Vagina (tissue), 2 donors: ENCODE data around the gene SPATA9. TPM values are rescaled to one million over a fixed set of nuclear protein-coding genes. Genes with fewer than 3 reads are reported as not detected.

Experiments
- DNase-seq, 2 donors: peaks; one replicate each; pipeline ENCODE4 v3.0.0-alpha.2; 2017; ENCODE audit errors: extremely low spot score in 2 of 2
- H3K27ac ChIP-seq: fragments of 200-600 bp; sonication (generic); one replicate; pipeline ENCODE4 v1.5.1; 2019
- H3K27me3 ChIP-seq: fragments of 200-600 bp; sonication (generic); one replicate; pipeline ENCODE4 v1.5.1; 2019
- H3K36me3 ChIP-seq, 2 donors: fragments of 200-600 bp; sonication (generic); one replicate each; pipeline ENCODE4 v1.5.1; 2017 to 2019
- H3K4me1 ChIP-seq: fragments of 200-600 bp; sonication (generic); one replicate; pipeline ENCODE4 v1.5.1; 2019
- H3K4me3 ChIP-seq, 2 donors: fragments of 200-600 bp; sonication (generic); 1 replicate in 1 of 2; 2 replicates in 1 of 2; pipeline ENCODE4 v1.5.1; 2016 to 2019
- H3K9me3 ChIP-seq: fragments of 200-600 bp; sonication (generic); one replicate; pipeline ENCODE4 v1.5.1; 2019
- POLR2A ChIP-seq, 2 donors: fragments of 450-650 bp; IDR thresholded peaks; one replicate each; pipeline ENCODE4 v1.6.1; 2017; ENCODE audit warnings: antibody characterized with exemption in 2 of 2, mild to moderate bottlenecking in 2 of 2, moderate library complexity in 2 of 2
- POLR2AphosphoS5 ChIP-seq, 2 donors: sonication (generic); formaldehyde crosslinking; IDR thresholded peaks; one replicate each; pipeline ENCODE4 v1.9.0; 2017; ENCODE audit warnings: antibody characterized with exemption in 2 of 2, mild to moderate bottlenecking in 2 of 2, low read depth in 1 of 2; ENCODE audit not compliant: insufficient read depth in 1 of 2
- intact Hi-C: fragments of 100-400 bp; cut with DNase I; formaldehyde crosslinking; loops from one replicate; pipeline ENCODE4 v1.15.1; 2023
- total RNA-seq: library from RNA; depleted of rRNA; stranded (reverse); fragments of >200 nt; gene quantifications from one replicate; pipeline ENCODE4 v1.2.3, GENCODE V29; 2016
- TF ChIP-seq, protein P1 (sequence below), 3 experiments: fragments of 450-650 bp in 2 of 3; fragments of 200-600 bp in 1 of 3; sonication (generic) in 1 of 3; IDR thresholded peaks; one replicate each; pipeline ENCODE4 v1.5.1; 2017 to 2019; ENCODE audit warnings: antibody characterized with exemption in 3 of 3, mild to moderate bottlenecking in 2 of 3, moderate library complexity in 2 of 3

SPATA9 gene
- total RNA-seq, 1 donor from 2014 or later: not detected

- no peak for DNase-seq
- no peaks in the 10 kb centered on the region for H3K9me3 ChIP-seq
- no peak overlapping the region for H3K27ac ChIP-seq
- TF ChIP-seq POLR2A (IDR thresholded peaks at IDR 0.05): no peak
- no peaks in the 10 kb centered on the region for H3K36me3 ChIP-seq
- H3K4me1 ChIP-seq: peaks cover 17% of the 10 kb centered on the region
- H3K27me3 ChIP-seq: no peaks in the 10 kb centered on the region
- intact Hi-C loops: no loop called here
- no peak overlapping the region for H3K4me3 ChIP-seq
Measured at GRCh38 chr5:95725937-95726810, 43.4 kb upstream of the SPATA9 start.

- no peak for DNase-seq
- Histone ChIP-seq H3K4me1 (peaks cover 17% of the 10 kb centered on the region), H3K4me3 (no peak overlapping the region), H3K36me3 (no peaks in the 10 kb centered on the region), H3K9me3 (no peaks in the 10 kb centered on the region), H3K27ac (no peak overlapping the region), H3K27me3 (no peaks in the 10 kb centered on the region)
- intact Hi-C loops: no loop called here
- TF ChIP-seq POLR2AphosphoS5 (IDR thresholded peaks at IDR 0.05; ENCODE audit: insufficient read depth in 1 of 2, low read depth in 1 of 2) (no peak), POLR2A (IDR thresholded peaks at IDR 0.05) (no peak)
- TF ChIP-seq, protein P1, sequence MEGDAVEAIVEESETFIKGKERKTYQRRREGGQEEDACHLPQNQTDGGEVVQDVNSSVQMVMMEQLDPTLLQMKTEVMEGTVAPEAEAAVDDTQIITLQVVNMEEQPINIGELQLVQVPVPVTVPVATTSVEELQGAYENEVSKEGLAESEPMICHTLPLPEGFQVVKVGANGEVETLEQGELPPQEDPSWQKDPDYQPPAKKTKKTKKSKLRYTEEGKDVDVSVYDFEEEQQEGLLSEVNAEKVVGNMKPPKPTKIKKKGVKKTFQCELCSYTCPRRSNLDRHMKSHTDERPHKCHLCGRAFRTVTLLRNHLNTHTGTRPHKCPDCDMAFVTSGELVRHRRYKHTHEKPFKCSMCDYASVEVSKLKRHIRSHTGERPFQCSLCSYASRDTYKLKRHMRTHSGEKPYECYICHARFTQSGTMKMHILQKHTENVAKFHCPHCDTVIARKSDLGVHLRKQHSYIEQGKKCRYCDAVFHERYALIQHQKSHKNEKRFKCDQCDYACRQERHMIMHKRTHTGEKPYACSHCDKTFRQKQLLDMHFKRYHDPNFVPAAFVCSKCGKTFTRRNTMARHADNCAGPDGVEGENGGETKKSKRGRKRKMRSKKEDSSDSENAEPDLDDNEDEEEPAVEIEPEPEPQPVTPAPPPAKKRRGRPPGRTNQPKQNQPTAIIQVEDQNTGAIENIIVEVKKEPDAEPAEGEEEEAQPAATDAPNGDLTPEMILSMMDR (IDR thresholded peaks at IDR 0.05): no peak
Measured at GRCh38 chr5:95725071-95725820, 42.5 kb upstream of the SPATA9 start.

GRCh38 chr5:95723632-95724369, 41.0 kb upstream of the SPATA9 start:
- Histone ChIP-seq H3K4me1 (peaks cover 6% of the 10 kb centered on the region), H3K27ac (no peak overlapping the region), H3K36me3 (no peaks in the 10 kb centered on the region), H3K4me3 (no peak overlapping the region), H3K27me3 (no peaks in the 10 kb centered on the region), H3K9me3 (no peaks in the 10 kb centered on the region)
- DNase-seq: no peak
- intact Hi-C loops: no loop called here
- TF ChIP-seq, protein P1 (IDR thresholded peaks at IDR 0.05): no peak
- no peak for TF ChIP-seq POLR2A (IDR thresholded peaks at IDR 0.05)
- TF ChIP-seq POLR2AphosphoS5 (IDR thresholded peaks at IDR 0.05; ENCODE audit: insufficient read depth in 1 of 2, low read depth in 1 of 2): no peak

GRCh38 chr5:95721582-95722295, 38.9 kb upstream of the SPATA9 start:
- intact Hi-C loops: no loop called here
- Histone ChIP-seq H3K27ac (no peak overlapping the region), H3K4me1 (peaks cover 4% of the 10 kb centered on the region)

More at GRCh38 chr5:95721582-95722295, 38.9 kb upstream of the SPATA9 start:
- Histone ChIP-seq H3K36me3 (no peaks in the 10 kb centered on the region), H3K4me3 (no peak overlapping the region), H3K27me3 (no peaks in the 10 kb centered on the region), H3K9me3 (no peaks in the 10 kb centered on the region)
- TF ChIP-seq, protein P1 (IDR thresholded peaks at IDR 0.05): no peak
- TF ChIP-seq POLR2A (IDR thresholded peaks at IDR 0.05) (no peak), POLR2AphosphoS5 (IDR thresholded peaks at IDR 0.05; ENCODE audit: insufficient read depth in 1 of 2, low read depth in 1 of 2) (no peak)
- DNase-seq: no peak
